Femur (tissue), 1 donor: ENCODE results near the gene ARHGEF40.

Experiments used
- DNase-seq: peaks from one replicate; pipeline ENCODE4 v3.0.0-alpha.2; 2017

The ARHGEF40 gene

GRCh38 chr14:21060614-21061346 lies 9.3 kb upstream of the ARHGEF40 start:
- no peak for DNase-seq

- no peak for DNase-seq
These were observed 8.8 kb upstream of the ARHGEF40 start for GRCh38 chr14:21061347-21061668.

GRCh38 chr14:21063479-21063878 lies 6.6 kb upstream of the ARHGEF40 start:
- DNase-seq = peak; percentile 36

GRCh38 chr14:21066882-21067502 lies 3.1 kb upstream of the ARHGEF40 start:
- no peak for DNase-seq

GRCh38 chr14:21068521-21069387 lies 1.4 kb upstream of the ARHGEF40 start:
- DNase-seq = peak; percentile 73

- DNase-seq = peak; percentile 89
These were observed 569 bp upstream of the ARHGEF40 start for GRCh38 chr14:21069388-21070082.

GRCh38 chr14:21070610-21071224 lies 613 bp downstream of the ARHGEF40 start:
- peak; percentile 77 for DNase-seq

GRCh38 chr14:21071225-21072030 lies 1.3 kb downstream of the ARHGEF40 start:
- DNase-seq = peak; percentile 96

GRCh38 chr14:21072031-21072473 lies 1.9 kb downstream of the ARHGEF40 start:
- DNase-seq = peak; percentile 59

GRCh38 chr14:21072781-21073339 lies 2.8 kb downstream of the ARHGEF40 start:
- DNase-seq = no peak

- DNase-seq = no peak
These were observed 3.8 kb downstream of the ARHGEF40 start for GRCh38 chr14:21073921-21074320.

- no peak for DNase-seq
These were observed 4.5 kb downstream of the ARHGEF40 start for GRCh38 chr14:21074398-21075272.

GRCh38 chr14:21075719-21076437 lies 5.8 kb downstream of the ARHGEF40 start:
- DNase-seq = no peak

GRCh38 chr14:21077672-21078071 lies 7.6 kb downstream of the ARHGEF40 start:
- DNase-seq = no peak

GRCh38 chr14:21078287-21078686 lies 8.2 kb downstream of the ARHGEF40 start:
- no peak for DNase-seq

- no peak for DNase-seq
These were observed 8.6 kb downstream of the ARHGEF40 start for GRCh38 chr14:21078726-21079125.

- no peak for DNase-seq
These were observed 11.5 kb downstream of the ARHGEF40 start for GRCh38 chr14:21081521-21082142.

GRCh38 chr14:21083565-21084325 lies 13.6 kb downstream of the ARHGEF40 start:
- no peak for DNase-seq
